K562 (cell line): ENCODE results near the gene PET100. TPM values are rescaled to one million over a fixed set of nuclear protein-coding genes. Genes with fewer than 3 reads are reported as not detected.

Experiments used
- ATAC-seq: fragments of 200-7000 bp; cut with Tn5 transposase; 3 replicates; pipeline ENCODE4 v1.9.1; 2020; ENCODE audit warnings: moderate library complexity
- BruUV-seq: library from RNA; stranded (reverse); fragments of 400-500 nt; replicated peaks from 2 replicates; lab custom pipeline; 2021; lab: Mats Ljungman, UMichigan
- CTCF ChIA-PET: fragments of 300-600 bp; formaldehyde crosslinking; extraction: SDS; loops from one replicate; lab custom pipeline; 2021; ENCODE audit warnings: low intra/inter-chr PET ratio; lab: Yijun Ruan, JAX
- POLR2A ChIA-PET: fragments of 300-600, 350-650 bp; sonication (Branson Sonifier 250); formaldehyde crosslinking; extraction: SDS; loops from one replicate; lab custom pipeline; 2021; ENCODE audit warnings: antibody characterized with exemption, inconsistent platforms; lab: Yijun Ruan, JAX
- DNase-seq, 4 experiments: peaks; one replicate each; pipeline versions ENCODE4 v3.0.0 to v3.0.0-alpha.2; 2011 to 2018; ENCODE audit warnings: low spot score in 3 of 4, mixed read lengths in 3 of 4; ENCODE audit errors: extremely low read depth in 1 of 4
- FAIRE-seq: peaks from 2 replicates; lab custom pipeline; 2011; peaks lifted over from hg19 to GRCh38; lab: Jason Lieb, UNC
- H2AFZ ChIP-seq: 2 replicates; pipeline ENCODE4 v1.6.0; 2011; ENCODE audit warnings: low read depth, low read length, control low read depth, inconsistent platforms
- H3K27ac ChIP-seq: fragments of 200-600 bp; 3 replicates; pipeline ENCODE4 v1.8.0; 2011; ENCODE audit warnings: low read depth, mild to moderate bottlenecking, control low read depth, inconsistent platforms, low read length, moderate library complexity, mixed read lengths; ENCODE audit errors: extremely low read depth
- H3K27me3 ChIP-seq, 2 experiments: fragments of 300-600 bp in 1 of 2; 2 replicates in 1 of 2; 3 replicates in 1 of 2; pipeline versions ENCODE4 v1.6.0 to v1.8.0; 2011; ENCODE audit warnings: inconsistent platforms in 2 of 2, low read length in 2 of 2, mild to moderate bottlenecking in 1 of 2, mixed read lengths in 1 of 2, moderate library complexity in 1 of 2; ENCODE audit not compliant: control insufficient read depth in 2 of 2, insufficient read depth in 2 of 2
- H3K36me3 ChIP-seq: fragments of 300-600 bp; 3 replicates; pipeline ENCODE4 v1.8.0; 2011; ENCODE audit warnings: mild to moderate bottlenecking, low read length, inconsistent platforms; ENCODE audit not compliant: control insufficient read depth, insufficient read depth
- H3K4me1 ChIP-seq, 2 experiments: fragments of 200-600 bp in 1 of 2; replicated peaks in 1 of 2; 2 replicates in 1 of 2; 3 replicates in 1 of 2; pipeline versions ENCODE4 v1.5.1 to v1.8.0; 2011; ENCODE audit warnings: inconsistent platforms in 2 of 2, low read length in 2 of 2, mild to moderate bottlenecking in 1 of 2, mixed read lengths in 1 of 2, moderate library complexity in 1 of 2; ENCODE audit not compliant: control insufficient read depth in 2 of 2, insufficient read depth in 2 of 2
- H3K4me2 ChIP-seq: 2 replicates; pipeline ENCODE4 v1.6.1; 2011; ENCODE audit warnings: low read length, control low read depth, inconsistent platforms, mixed read lengths; ENCODE audit not compliant: insufficient read depth
- H3K4me3 ChIP-seq: fragments of 200-600 bp; sonication (generic), shearing (Covaris generic); 2 replicates; pipeline ENCODE4 v1.5.1; 2016; ENCODE audit warnings: control low read depth, inconsistent platforms
- H3K79me2 ChIP-seq: fragments of 200-600 bp; 3 replicates; pipeline ENCODE4 v1.8.0; 2011; ENCODE audit warnings: low read length, inconsistent platforms; ENCODE audit not compliant: control insufficient read depth, insufficient read depth
- H3K9ac ChIP-seq, 2 experiments: 2 replicates each; pipeline versions ENCODE4 v1.6.0 to v1.6.1; 2011; ENCODE audit warnings: low read depth in 2 of 2, low read length in 2 of 2, control low read depth in 1 of 2, inconsistent platforms in 1 of 2, mild to moderate bottlenecking in 1 of 2, mixed read lengths in 1 of 2; ENCODE audit not compliant: insufficient read depth in 1 of 2
- H3K9me1 ChIP-seq: one replicate; pipeline ENCODE4 v1.6.0; 2011; ENCODE audit warnings: inconsistent platforms, mild to moderate bottlenecking, low read length, moderate library complexity; ENCODE audit not compliant: control insufficient read depth, insufficient read depth
- H3K9me3 ChIP-seq: replicated peaks from 2 replicates; pipeline ENCODE4 v1.5.1; 2011; ENCODE audit warnings: low read depth, low read length, inconsistent platforms; ENCODE audit not compliant: control insufficient read depth, insufficient read depth
- H4K20me1 ChIP-seq: replicated peaks from 2 replicates; pipeline ENCODE4 v1.6.1; 2011; ENCODE audit warnings: low read length, inconsistent platforms, mixed read lengths; ENCODE audit not compliant: control insufficient read depth, insufficient read depth
- E2F1 ChIP-seq: sonication (generic); formaldehyde crosslinking; IDR thresholded peaks from 2 replicates; pipeline ENCODE4 v1.8.1; 2023; ENCODE audit warnings: mild to moderate bottlenecking, missing genetic modification reagents, moderate library complexity
- E4F1 ChIP-seq: fragments of 250-450 bp; sonication (Bioruptor Pico); IDR thresholded peaks from 2 replicates; pipeline ENCODE4 v1.5.0; 2021; ENCODE audit warnings: mild to moderate bottlenecking, borderline replicate concordance
- HEY1 ChIP-seq: fragments of 250-450 bp; sonication (Bioruptor Pico); IDR thresholded peaks from 2 replicates; pipeline ENCODE4 v1.5.0; 2020; ENCODE audit warnings: mild to moderate bottlenecking, moderate library complexity, borderline replicate concordance
- ILK ChIP-seq: fragments of 450-650 bp; IDR thresholded peaks from 2 replicates; pipeline ENCODE4 v1.6.1; 2016; ENCODE audit warnings: missing genetic modification characterization, low read depth, mild to moderate bottlenecking, missing compliant biosample characterization, moderate library complexity, borderline replicate concordance
- NCOA1 ChIP-seq: fragments of 450-650 bp; IDR thresholded peaks from 2 replicates; pipeline ENCODE4 v1.6.1; 2016; ENCODE audit warnings: low read depth
- NR2C2 ChIP-seq, 2 experiments: fragments of 200-800 bp in 1 of 2; sonication (Bioruptor generic) in 1 of 2; sonication (generic) in 1 of 2; formaldehyde crosslinking in 1 of 2; IDR thresholded peaks; 2 replicates each; pipeline versions ENCODE4 v1.6.1 to v1.8.0; 2016 to 2022; ENCODE audit warnings: mild to moderate bottlenecking in 1 of 2, missing compliant biosample characterization in 1 of 2, missing genetic modification characterization in 1 of 2, missing genetic modification reagents in 1 of 2
- RNF2 ChIP-seq: sonication (generic); IDR thresholded peaks from 2 replicates; pipeline ENCODE4 v1.6.1; 2016
- ZBTB8A ChIP-seq: fragments of 450-650 bp; IDR thresholded peaks from 2 replicates; pipeline ENCODE4 v1.6.1; 2018; ENCODE audit warnings: mild to moderate bottlenecking, moderate library complexity; ENCODE audit not compliant: partially characterized antibody
- ZNF318 ChIP-seq, 2 experiments: fragments of 450-650 bp; IDR thresholded peaks; 2 replicates each; pipeline ENCODE4 v1.6.1; 2016; ENCODE audit warnings: mild to moderate bottlenecking in 2 of 2, borderline replicate concordance in 1 of 2, low read depth in 1 of 2, moderate library complexity in 1 of 2
- ZNF764 ChIP-seq: fragments of 250-450 bp; sonication (Bioruptor Pico); IDR thresholded peaks from 2 replicates; pipeline ENCODE4 v1.4.0; 2020; ENCODE audit warnings: low read depth, mild to moderate bottlenecking, moderate library complexity
- WGBS: fragments of 100-300 bp; shearing (Covaris generic); methylation state at CpG from one replicate; pipeline ENCODE4 v1.1.6; 2016; ENCODE audit warnings: low coverage, mixed read lengths; ENCODE audit not compliant: insufficient coverage; ENCODE audit errors: missing lambda C conversion rate; 5-methylcytosine and 5-hydroxymethylcytosine counted together
- in situ Hi-C: fragments of 300-500 bp; cut with MboI; formaldehyde crosslinking; loops from 4 replicates; pipeline ENCODE4 v1.15.0; 2018; ENCODE audit warnings: inconsistent platforms, mixed read lengths
- intact Hi-C: fragments of 100-400 bp; cut with micrococcal nuclease; formaldehyde crosslinking; loops from 2 replicates; pipeline ENCODE4 v1.14.2; 2022
- polyA plus RNA-seq, 8 experiments: library from polyadenylated mRNA; depleted of rRNA in 4 of 8; stranded (reverse) in 5 of 8; unstranded in 3 of 8; fragments of >200 nt; fragmentation: Nextera tagmentation in 2 of 8; fragmentation: Illumina TruSeq in 1 of 8; extraction: Ambion mirVana in 2 of 8; extraction: Trizol in 1 of 8; gene quantifications; 2 replicates each; pipeline versions ENCODE4 v1.2.1 to v1.2.3, GENCODE V29; 2011 to 2014; ENCODE audit warnings: inconsistent platforms in 1 of 8, missing spikeins in 1 of 8
- total RNA-seq, 7 experiments: library from RNA; depleted of rRNA in 6 of 7; stranded (reverse); fragments of >200 nt in 6 of 7; fragmentation: Illumina TruSeq in 2 of 7; extraction: Trizol in 2 of 7; gene quantifications; 2 replicates each; pipeline versions ENCODE4 v1.2.1 to v1.2.3, GENCODE V29; 2011 to 2021; ENCODE audit warnings: low replicate concordance in 1 of 7

PET100 gene
- total and polyA plus RNA-seq, 9 of the 15 experiments (the other 6 are each of a cell fraction or from before 2014, with no cell fraction given) = 62.3 to 351 (median 98.3) TPM

- CTCF ChIA-PET = no interaction called here
- FAIRE-seq (no peak), ATAC-seq (no peak), DNase-seq (no peak)
- Histone ChIP-seq H3K9ac (no peak overlapping the region; a peak in 1 of 4 replicates), H3K27ac (no peak overlapping the region), H3K4me3 (no peak overlapping the region), H3K4me2 (no peak overlapping the region), H3K9me3 (peaks cover 5% of the 10 kb centered on the region; the same call in 1 of the 2 replicates), H3K27me3 (peaks cover 21 to 39% of the 10 kb centered on the region in 2 experiments; a peak in 4 of 5 replicates), H3K36me3 (no peaks in the 10 kb centered on the region), H2AFZ (no peak overlapping the region), H3K4me1 (peaks cover 0 to 10% of the 10 kb centered on the region in 2 experiments; a peak in 2 of 5 replicates), H3K79me2 (no peaks in the 10 kb centered on the region), H4K20me1 (no peaks in the 10 kb centered on the region), H3K9me1 (no peaks in the 10 kb centered on the region)
- in situ Hi-C loops (no loop called here), intact Hi-C loops (no loop called here)
- 4% methylated on average over 7 of the region's 9 CpGs for WGBS
- no TSS peak for BruUV-seq
- POLR2A ChIA-PET = no interaction called here
- TF ChIP-seq HEY1 (no peak), E4F1 (CRISPR knock-in tag) (no peak), NR2C2 (CRISPR knock-in tag; IDR thresholded peaks at IDR 0.05) (no peak), NR2C2 (tag; IDR thresholded peaks at IDR 0.05) (no peak), RNF2 (no peak), NCOA1 (no peak), E2F1 (CRISPR knock-in tag) (no peak), ZNF318 (IDR thresholded peaks at IDR 0.05; ENCODE audit: borderline replicate concordance in 1 of 2, low read depth in 1 of 2) (no peak), ZNF764 (no peak), ZBTB8A (no peak), ILK (tag) (no peak)
Observed at GRCh38 chr19:7669641-7670040, 40.0 kb downstream of the PET100 start.
